MCF 10A (cell line): ENCODE results near the gene RASSF5. TPM values are rescaled to one million over a fixed set of nuclear protein-coding genes. Genes with fewer than 3 reads are reported as not detected.

Experiments
- BruUV-seq: library from RNA; stranded (reverse); fragments of 400-500 nt; replicated peaks from 2 replicates; lab custom pipeline; 2021; lab: Mats Ljungman, UMichigan
- CTCF ChIA-PET: fragments of 300-600 bp; sonication (Branson Sonifier 250); formaldehyde crosslinking; extraction: SDS; loops from one replicate; lab custom pipeline; 2021; ENCODE audit warnings: antibody characterized with exemption, inconsistent platforms; lab: Yijun Ruan, JAX
- POLR2A ChIA-PET: fragments of 300-600, 350-650 bp; sonication (Branson Sonifier 250); formaldehyde crosslinking; extraction: SDS; loops from one replicate; lab custom pipeline; 2020; ENCODE audit warnings: antibody characterized with exemption, inconsistent platforms; lab: Yijun Ruan, JAX
- DNase-seq: peaks from one replicate; pipeline ENCODE4 v3.0.0-alpha.2; 2018; ENCODE audit not compliant: unreplicated experiment
- H3K27ac Mint-ChIP-seq: one replicate; pipeline ENCODE4 v1.8.0; 2022; ENCODE audit warnings: mild to moderate bottlenecking, low read depth, mixed read lengths; ENCODE audit not compliant: unreplicated experiment
- H3K27me3 Mint-ChIP-seq: one replicate; pipeline ENCODE4 v1.8.0; 2022; ENCODE audit warnings: mixed read lengths; ENCODE audit not compliant: insufficient read depth, unreplicated experiment
- H3K36me3 Mint-ChIP-seq: one replicate; pipeline ENCODE4 v1.8.0; 2022; ENCODE audit warnings: mild to moderate bottlenecking, moderate library complexity, mixed read lengths; ENCODE audit not compliant: insufficient read depth, unreplicated experiment
- H3K4me1 Mint-ChIP-seq: one replicate; pipeline ENCODE4 v1.8.0; 2022; ENCODE audit warnings: mixed read lengths; ENCODE audit not compliant: insufficient read depth, unreplicated experiment
- H3K4me3 Mint-ChIP-seq: one replicate; pipeline ENCODE4 v1.8.0; 2022; ENCODE audit warnings: mild to moderate bottlenecking, moderate library complexity, mixed read lengths; ENCODE audit not compliant: unreplicated experiment
- H3K9me3 Mint-ChIP-seq: one replicate; pipeline ENCODE4 v1.8.0; 2022; ENCODE audit warnings: mixed read lengths; ENCODE audit not compliant: unreplicated experiment
- intact Hi-C: fragments of 100-400 bp; cut with micrococcal nuclease; formaldehyde crosslinking; loops from 2 replicates; pipeline ENCODE4 v1.14.1; 2022
- total RNA-seq: library from RNA; stranded (reverse); gene quantifications from 2 replicates; pipeline ENCODE4 v1.2.3, GENCODE V29; 2022
- TF ChIP-seq, protein P1 (sequence below): fragments of 200-600 bp; IDR thresholded peaks from one replicate; pipeline ENCODE4 v1.8.0; 2022; ENCODE audit warnings: antibody characterized with exemption, mild to moderate bottlenecking; ENCODE audit not compliant: unreplicated experiment

RASSF5 gene
- total RNA-seq, 1 experiment from 2014 or later, result 8.3 TPM

DNA sequence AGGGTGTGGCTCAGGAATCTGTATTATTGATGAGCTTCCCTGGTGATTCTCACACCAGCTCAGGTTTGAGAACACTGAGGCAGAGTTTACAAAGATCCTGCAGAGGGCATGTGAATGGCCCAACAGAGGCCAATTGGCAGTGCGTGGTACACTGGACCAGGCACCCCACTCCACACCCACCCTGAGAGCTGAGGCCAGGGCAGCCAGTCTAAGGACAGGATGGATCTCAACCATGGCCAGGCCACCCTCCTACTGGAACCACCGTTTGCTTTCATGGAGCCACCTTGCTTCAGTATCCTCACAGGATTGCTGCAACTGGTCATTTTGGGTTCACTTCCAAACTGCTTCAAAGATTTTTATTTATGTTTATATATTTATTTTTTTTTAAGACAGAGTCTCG, 7.3 kb upstream of the RASSF5 start:
- Mint-ChIP-seq H3K27me3 (no peaks in the 10 kb centered on the region), H3K4me3 (no peak overlapping the region), H3K27ac (no peak overlapping the region), H3K4me1 (peaks cover 41% of the 10 kb centered on the region), H3K36me3 (no peaks in the 10 kb centered on the region), H3K9me3 (no peaks in the 10 kb centered on the region)
- TF ChIP-seq, protein P1, sequence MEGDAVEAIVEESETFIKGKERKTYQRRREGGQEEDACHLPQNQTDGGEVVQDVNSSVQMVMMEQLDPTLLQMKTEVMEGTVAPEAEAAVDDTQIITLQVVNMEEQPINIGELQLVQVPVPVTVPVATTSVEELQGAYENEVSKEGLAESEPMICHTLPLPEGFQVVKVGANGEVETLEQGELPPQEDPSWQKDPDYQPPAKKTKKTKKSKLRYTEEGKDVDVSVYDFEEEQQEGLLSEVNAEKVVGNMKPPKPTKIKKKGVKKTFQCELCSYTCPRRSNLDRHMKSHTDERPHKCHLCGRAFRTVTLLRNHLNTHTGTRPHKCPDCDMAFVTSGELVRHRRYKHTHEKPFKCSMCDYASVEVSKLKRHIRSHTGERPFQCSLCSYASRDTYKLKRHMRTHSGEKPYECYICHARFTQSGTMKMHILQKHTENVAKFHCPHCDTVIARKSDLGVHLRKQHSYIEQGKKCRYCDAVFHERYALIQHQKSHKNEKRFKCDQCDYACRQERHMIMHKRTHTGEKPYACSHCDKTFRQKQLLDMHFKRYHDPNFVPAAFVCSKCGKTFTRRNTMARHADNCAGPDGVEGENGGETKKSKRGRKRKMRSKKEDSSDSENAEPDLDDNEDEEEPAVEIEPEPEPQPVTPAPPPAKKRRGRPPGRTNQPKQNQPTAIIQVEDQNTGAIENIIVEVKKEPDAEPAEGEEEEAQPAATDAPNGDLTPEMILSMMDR, result no peak
- no peak for DNase-seq
- ChIA-PET CTCF (interaction anchor here (0.8 to 21.4 kb wide), 10 partner anchors 7 to 413 kb away, joined by 3 to 851 read pairs (median 12); partner anchors contain the start of gene IKBKE), POLR2A (interaction anchor here (2.4 kb wide), 1 partner anchor 11 kb away, joined by 9 read pairs; no protein-coding TSS in a partner anchor)
- intact Hi-C loops, result loop anchor here (10.0 kb wide), 1 partner anchor 305 kb away; no protein-coding TSS in a partner anchor
- BruUV-seq, result no TSS peak

DNA sequence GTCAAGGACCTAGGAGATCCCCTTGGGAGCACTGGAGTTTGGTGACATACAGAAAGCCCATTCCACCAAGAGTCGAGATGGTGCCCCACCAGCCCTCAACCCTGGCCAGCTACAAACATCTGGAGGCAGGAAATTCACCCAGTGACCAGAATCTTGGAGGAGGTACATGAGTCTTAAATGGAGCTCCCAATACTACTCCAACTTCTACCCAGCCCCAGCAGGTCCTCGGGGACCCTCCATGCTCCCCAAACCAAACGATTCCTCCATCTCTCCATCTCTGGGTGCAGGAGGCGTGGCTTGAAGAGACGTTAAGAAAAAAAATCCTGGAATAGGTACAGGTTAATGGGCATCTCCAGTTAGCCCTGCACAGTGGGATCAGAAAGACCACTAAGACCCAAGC, 5.5 kb upstream of the RASSF5 start:
- intact Hi-C loops, result loop anchor here (10.0 kb wide), 1 partner anchor 303 kb away; no protein-coding TSS in a partner anchor
- no peaks in the 10 kb centered on the region for H3K36me3 Mint-ChIP-seq
- H3K4me1 Mint-ChIP-seq, result peaks cover 51% of the 10 kb centered on the region
- H3K27me3 Mint-ChIP-seq, result no peaks in the 10 kb centered on the region
- TF ChIP-seq, protein P1, result no peak
- no peak overlapping the region for H3K27ac Mint-ChIP-seq
- POLR2A ChIA-PET, result interaction anchor here (0.5 to 2.8 kb wide), 5 partner anchors 11 to 377 kb away, joined by 4 to 11 read pairs (median 6); partner anchors contain the start of gene EIF2D
- no peak overlapping the region for H3K4me3 Mint-ChIP-seq
- DNase-seq, result no peak
- H3K9me3 Mint-ChIP-seq, result no peaks in the 10 kb centered on the region
- BruUV-seq, result no TSS peak
- CTCF ChIA-PET, result interaction anchor here (0.6 to 21.4 kb wide), 13 partner anchors 9 to 480 kb away, joined by 3 to 851 read pairs (median 5); partner anchors contain the start of gene EIF2D

DNA sequence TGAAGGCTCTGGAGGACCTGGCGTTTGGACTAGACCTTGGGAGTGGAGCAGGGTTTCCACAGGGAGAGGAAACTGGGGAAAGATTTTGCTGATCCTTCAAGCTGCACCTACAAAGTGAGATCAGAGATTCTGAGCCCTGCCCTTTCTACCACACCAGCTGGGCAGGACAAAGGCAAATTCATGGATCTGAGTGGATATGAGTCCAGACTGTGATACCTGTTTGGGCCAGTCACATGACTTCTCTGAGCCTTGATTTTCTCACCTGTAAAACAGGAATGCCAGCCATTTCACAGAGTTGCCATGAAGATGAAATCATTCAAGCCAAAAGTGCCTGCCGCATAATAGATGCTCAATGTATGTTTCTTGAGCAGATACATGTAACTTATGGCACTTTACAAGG, 4.9 kb upstream of the RASSF5 start:
- ChIA-PET POLR2A (interaction anchor here (1.3 to 2.8 kb wide), 5 partner anchors 11 to 110 kb away, joined by 3 to 11 read pairs (median 6); partner anchors contain the start of gene EIF2D), CTCF (interaction anchor here (0.6 to 21.4 kb wide), 10 partner anchors 10 to 740 kb away, joined by 3 to 851 read pairs (median 11); no protein-coding TSS in a partner anchor)
- no TSS peak for BruUV-seq
- TF ChIP-seq, protein P1, result no peak
- no peak for DNase-seq
- intact Hi-C loops, result loop anchor here (10.0 kb wide), 1 partner anchor 302 kb away; no protein-coding TSS in a partner anchor
- no peak overlapping the region for H3K27ac Mint-ChIP-seq
- no peaks in the 10 kb centered on the region for H3K27me3 Mint-ChIP-seq
- H3K36me3 Mint-ChIP-seq, result no peaks in the 10 kb centered on the region
- H3K9me3 Mint-ChIP-seq, result no peaks in the 10 kb centered on the region
- no peak overlapping the region for H3K4me3 Mint-ChIP-seq
- H3K4me1 Mint-ChIP-seq, result peaks cover 51% of the 10 kb centered on the region

DNA sequence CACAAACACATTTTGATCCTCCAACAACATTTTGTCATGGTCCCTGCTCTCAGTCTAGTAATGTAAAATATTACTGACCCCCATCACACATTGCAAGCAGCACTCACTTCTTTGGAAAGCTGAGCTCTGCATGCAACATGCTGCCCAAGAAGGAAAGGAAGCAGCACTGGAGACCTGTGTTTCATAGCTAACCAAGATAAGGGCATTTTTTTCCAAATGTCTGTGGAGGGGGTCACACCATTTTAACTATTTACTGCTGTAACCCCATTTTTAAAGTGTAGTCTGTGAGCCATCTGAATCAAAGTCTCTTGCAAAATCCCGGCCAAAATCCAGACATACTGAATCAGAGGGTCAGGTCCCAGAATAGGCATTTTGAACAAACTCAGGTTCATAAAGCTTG, 4.5 kb upstream of the RASSF5 start:
- ChIA-PET CTCF (interaction anchor here (0.6 to 21.4 kb wide), 11 partner anchors 10 to 740 kb away, joined by 3 to 851 read pairs (median 5); no protein-coding TSS in a partner anchor), POLR2A (interaction anchor here (1.3 to 2.8 kb wide), 9 partner anchors 8 to 133 kb away, joined by 3 to 11 read pairs (median 5); partner anchors contain the start of genes DYRK3 and EIF2D)
- Mint-ChIP-seq H3K4me3 (no peak overlapping the region), H3K27ac (no peak overlapping the region), H3K27me3 (no peaks in the 10 kb centered on the region), H3K9me3 (no peaks in the 10 kb centered on the region), H3K4me1 (peaks cover 51% of the 10 kb centered on the region), H3K36me3 (no peaks in the 10 kb centered on the region)
- intact Hi-C loops, result loop anchor here (10.0 kb wide), 1 partner anchor 302 kb away; no protein-coding TSS in a partner anchor
- no TSS peak for BruUV-seq
- no peak for DNase-seq
- TF ChIP-seq, protein P1, result no peak
